ENCODE data around the gene LMTK3. TPM values are rescaled to one million over a fixed set of nuclear protein-coding genes. Genes with fewer than 3 reads are reported as not detected.

Gene LMTK3
- total and polyA plus RNA-seq, 2 of the 13 experiments (the other 11 are each of a cell fraction or from before 2014, with no cell fraction given): 0.18 to 0.29 TPM

- TF ChIP-seq GLI4 (CRISPR knock-in tag; IDR thresholded peaks at IDR 0.05; ENCODE audit: borderline replicate concordance) (0 out of 2 replicates have a peak, but pooled peaks have one; percentile 40), ZNF407 (CRISPR knock-in tag; IDR thresholded peaks at IDR 0.05; ENCODE audit: not compliant biosample characterization) (peak; percentile 82)
Observed at GRCh38 chr19:48500830-48501493, 10.7 kb downstream of the LMTK3 start (continued).

Measured in HepG2 (cell line).